ENCODE measurements around the gene PIGH. TPM values are rescaled to one million over a fixed set of nuclear protein-coding genes. Genes with fewer than 3 reads are reported as not detected.

PIGH gene
- total RNA-seq, 1 experiment from 2014 or later = 13.0 TPM

GRCh38 chr14:67622675-67623074 is 22.6 kb upstream of the PIGH start:
- peak in 1 of 2 experiments; percentile 49 for DNase-seq
- Histone ChIP-seq H2AFZ (peak overlapping the region; percentile 45; the same call in 1 of the 2 replicates), H3F3A (ENCODE audit: insufficient read depth, low read depth) (peaks cover 14% of the 10 kb centered on the region; the same call in 1 of the 2 replicates), H3K9me3 (ENCODE audit: insufficient read depth, low read depth) (no peaks in the 10 kb centered on the region), H3K36me3 (ENCODE audit: low read depth) (no peaks in the 10 kb centered on the region), H3K27ac (peak overlapping the region; percentile 80), H3K4me3 (peak overlapping the region; percentile 29; the same call in 1 of the 2 replicates), H3K9me2 (ENCODE audit: insufficient read depth) (no peaks in the 10 kb centered on the region), H3K4me1 (replicated peaks; ENCODE audit: insufficient read depth) (peaks cover 27% of the 10 kb centered on the region), H3K27me3 (ENCODE audit: insufficient read depth, low read depth) (no peaks in the 10 kb centered on the region), H3K4me2 (peak overlapping the region; percentile 70), H3K79me2 (ENCODE audit: low read depth) (no peaks in the 10 kb centered on the region), H4K20me1 (ENCODE audit: insufficient read depth) (no peaks in the 10 kb centered on the region; the same call in 1 of the 2 replicates)
- TF ChIP-seq, protein P1, sequence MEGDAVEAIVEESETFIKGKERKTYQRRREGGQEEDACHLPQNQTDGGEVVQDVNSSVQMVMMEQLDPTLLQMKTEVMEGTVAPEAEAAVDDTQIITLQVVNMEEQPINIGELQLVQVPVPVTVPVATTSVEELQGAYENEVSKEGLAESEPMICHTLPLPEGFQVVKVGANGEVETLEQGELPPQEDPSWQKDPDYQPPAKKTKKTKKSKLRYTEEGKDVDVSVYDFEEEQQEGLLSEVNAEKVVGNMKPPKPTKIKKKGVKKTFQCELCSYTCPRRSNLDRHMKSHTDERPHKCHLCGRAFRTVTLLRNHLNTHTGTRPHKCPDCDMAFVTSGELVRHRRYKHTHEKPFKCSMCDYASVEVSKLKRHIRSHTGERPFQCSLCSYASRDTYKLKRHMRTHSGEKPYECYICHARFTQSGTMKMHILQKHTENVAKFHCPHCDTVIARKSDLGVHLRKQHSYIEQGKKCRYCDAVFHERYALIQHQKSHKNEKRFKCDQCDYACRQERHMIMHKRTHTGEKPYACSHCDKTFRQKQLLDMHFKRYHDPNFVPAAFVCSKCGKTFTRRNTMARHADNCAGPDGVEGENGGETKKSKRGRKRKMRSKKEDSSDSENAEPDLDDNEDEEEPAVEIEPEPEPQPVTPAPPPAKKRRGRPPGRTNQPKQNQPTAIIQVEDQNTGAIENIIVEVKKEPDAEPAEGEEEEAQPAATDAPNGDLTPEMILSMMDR (conservative IDR thresholded peaks at IDR 0.05) = no peak
- no peak for TF ChIP-seq EZH2 (IDR thresholded peaks at IDR 0.05; ENCODE audit: low read depth)
- BruUV-seq (replicated peaks) = no TSS peak
- ChIA-PET CTCF (interaction anchor here (0.9 kb wide), 1 partner anchor 82 kb away, joined by 4 read pairs; no protein-coding TSS in a partner anchor), POLR2A (ENCODE audit: unreplicated experiment) (no interaction called here)
- intact Hi-C loops (cut with micrococcal nuclease; ENCODE audit: unreplicated experiment) = no loop called here

GRCh38 chr14:67620217-67620785 is 20.2 kb upstream of the PIGH start:
- Histone ChIP-seq H3K9me2 (ENCODE audit: insufficient read depth) (no peaks in the 10 kb centered on the region), H2AFZ (peak overlapping the region; percentile 96), H3F3A (ENCODE audit: insufficient read depth, low read depth) (peaks cover 14% of the 10 kb centered on the region; the same call in 1 of the 2 replicates), H3K4me2 (peak overlapping the region; percentile 89), H4K20me1 (ENCODE audit: insufficient read depth) (no peaks in the 10 kb centered on the region), H3K27me3 (ENCODE audit: insufficient read depth, low read depth) (no peaks in the 10 kb centered on the region), H3K4me1 (replicated peaks; ENCODE audit: insufficient read depth) (peaks cover 27% of the 10 kb centered on the region), H3K79me2 (ENCODE audit: low read depth) (no peaks in the 10 kb centered on the region), H3K9me3 (ENCODE audit: insufficient read depth, low read depth) (no peaks in the 10 kb centered on the region), H3K27ac (no peak overlapping the region), H3K36me3 (ENCODE audit: low read depth) (no peaks in the 10 kb centered on the region), H3K4me3 (peak overlapping the region; percentile 73)
- TF ChIP-seq, protein P1 (conservative IDR thresholded peaks at IDR 0.05) = no peak
- TF ChIP-seq EZH2 (IDR thresholded peaks at IDR 0.05; ENCODE audit: low read depth) = no peak
- ChIA-PET POLR2A (ENCODE audit: unreplicated experiment) (interaction anchor here (0.6 kb wide), 1 partner anchor 20 kb away, joined by 3 read pairs; the partner anchor contains the start of gene PIGH), CTCF (interaction anchor here (1.0 to 3.1 kb wide), 4 partner anchors 20 to 84 kb away, joined by 3 to 16 read pairs (median 4); partner anchors contain the start of genes PIGH and RDH11)
- DNase-seq = peak in 1 of 2 experiments; percentile 20
- intact Hi-C loops (cut with micrococcal nuclease; ENCODE audit: unreplicated experiment) = no loop called here
- TSS peak; percentile 55 for BruUV-seq (replicated peaks)

- H3F3A ChIP-seq (ENCODE audit: insufficient read depth, low read depth) = peaks cover 14% of the 10 kb centered on the region; the same call in 1 of the 2 replicates
- CTCF ChIA-PET = interaction anchor here (0.5 to 3.1 kb wide), 9 partner anchors 47 to 234 kb away, joined by 3 to 16 read pairs (median 5); partner anchors contain the start of gene RDH11
- intact Hi-C loops (cut with micrococcal nuclease; ENCODE audit: unreplicated experiment) = loop anchor here (2.0 kb wide), 2 partner anchors 47 to 75 kb away; partner anchors contain the start of gene RDH11
- POLR2A ChIA-PET (ENCODE audit: unreplicated experiment) = interaction anchor here (0.5 kb wide), 1 partner anchor 197 kb away, joined by 3 read pairs; the partner anchor contains the start of gene ZFYVE26
- H3K36me3 ChIP-seq (ENCODE audit: low read depth) = no peaks in the 10 kb centered on the region
- no peaks in the 10 kb centered on the region for H3K9me2 ChIP-seq (ENCODE audit: insufficient read depth)
- H3K79me2 ChIP-seq (ENCODE audit: low read depth) = no peaks in the 10 kb centered on the region
- peak; percentile 98 to 99 for DNase-seq
- H3K4me1 ChIP-seq (replicated peaks; ENCODE audit: insufficient read depth) = peaks cover 27% of the 10 kb centered on the region
- no peaks in the 10 kb centered on the region for H3K27me3 ChIP-seq (ENCODE audit: insufficient read depth, low read depth)
- H3K4me3 ChIP-seq = peak within 1 kb of the TSS; percentile 73
- H3K9me3 ChIP-seq (ENCODE audit: insufficient read depth, low read depth) = no peaks in the 10 kb centered on the region
- H4K20me1 ChIP-seq (ENCODE audit: insufficient read depth) = no peaks in the 10 kb centered on the region
- peak within 1 kb of the TSS; percentile 89 for H3K4me2 ChIP-seq
- peak within 1 kb of the TSS; percentile 36 for H3K27ac ChIP-seq
- TF ChIP-seq EZH2 (IDR thresholded peaks at IDR 0.05; ENCODE audit: low read depth) = no peak
- TF ChIP-seq, protein P1 (conservative IDR thresholded peaks at IDR 0.05) = no peak
- peak within 1 kb of the TSS; percentile 96 for H2AFZ ChIP-seq
- BruUV-seq (replicated peaks) = no TSS peak
These were observed 19.6 kb upstream of the PIGH start, which contains the start of gene ARG2 for GRCh38 chr14:67619446-67620216. Gene ARG2, plus strand, starts transcription at chr14:67619920. Its CDS starts 58 bp downstream, at chr14:67619978.
